HepG2 (cell line): ENCODE results near the gene ZNF770. TPM values are rescaled to one million over a fixed set of nuclear protein-coding genes. Genes with fewer than 3 reads are reported as not detected.
"Not testable (repeated sequence)": the region's sequence is repeated elsewhere in the genome, so short reads cannot be mapped to it uniquely, and the experiment has no call there.

Experiments
- ATAC-seq: fragments of 200-7000 bp; cut with Tn5 transposase; 3 replicates; pipeline ENCODE4 v1.9.1; 2020; ENCODE audit warnings: mild to moderate bottlenecking, moderate library complexity
- BruUV-seq: library from RNA; stranded (reverse); fragments of 400-500 nt; replicated peaks from 2 replicates; lab custom pipeline; 2021; lab: Mats Ljungman, UMichigan
- CTCF ChIA-PET: fragments of 300-600 bp; formaldehyde crosslinking; extraction: SDS; loops from one replicate; lab custom pipeline; 2021; ENCODE audit warnings: low total read pairs, inconsistent platforms, low intra/inter-chr PET ratio; lab: Yijun Ruan, JAX
- POLR2A ChIA-PET: fragments of 350-600 bp; sonication (Branson Sonifier 250); formaldehyde crosslinking; loops from one replicate; lab custom pipeline; 2020; ENCODE audit warnings: antibody characterized with exemption, inconsistent platforms; lab: Yijun Ruan, JAX
- DNase-seq: peaks from one replicate; pipeline ENCODE4 v3.0.0-alpha.2; 2015; ENCODE audit warnings: low spot score
- FAIRE-seq: peaks from 3 replicates; lab custom pipeline; 2011; peaks lifted over from hg19 to GRCh38; lab: Jason Lieb, UNC
- H2AFZ ChIP-seq: one replicate; pipeline ENCODE4 v1.6.1; 2011; ENCODE audit warnings: low read length, inconsistent platforms
- H3K27ac ChIP-seq: fragments of 300-600 bp; 3 replicates; pipeline ENCODE4 v1.8.0; 2011; ENCODE audit warnings: mixed run types, mild to moderate bottlenecking, mixed read lengths, low read length, inconsistent platforms; ENCODE audit not compliant: insufficient read depth; ENCODE audit errors: extremely low read length
- H3K27me3 ChIP-seq, 2 experiments: fragments of 200-600 bp in 1 of 2; 2 replicates in 1 of 2; 3 replicates in 1 of 2; pipeline versions ENCODE4 v1.6.0 to v1.8.0; 2011; ENCODE audit warnings: low read length in 2 of 2, mild to moderate bottlenecking in 2 of 2, moderate library complexity in 2 of 2, inconsistent platforms in 1 of 2; ENCODE audit not compliant: insufficient read depth in 2 of 2, control insufficient read depth in 1 of 2
- H3K36me3 ChIP-seq, 2 experiments: fragments of 200-600 bp in 1 of 2; replicated peaks in 1 of 2; 2 replicates in 1 of 2; 3 replicates in 1 of 2; pipeline versions ENCODE4 v1.5.1 to v1.8.0; 2011; ENCODE audit warnings: low read length in 2 of 2, inconsistent platforms in 1 of 2; ENCODE audit not compliant: insufficient read depth in 2 of 2, control insufficient read depth in 1 of 2
- H3K4me1 ChIP-seq: 2 replicates; pipeline ENCODE4 v1.5.1; 2012; ENCODE audit warnings: low read length, inconsistent platforms; ENCODE audit not compliant: insufficient read depth
- H3K4me2 ChIP-seq: 2 replicates; pipeline ENCODE4 v1.6.0; 2011; ENCODE audit warnings: low read depth, low read length, inconsistent platforms
- H3K4me3 ChIP-seq, 3 experiments: fragments of 200-600 bp in 1 of 3; sonication (generic), shearing (Covaris generic) in 1 of 3; replicated peaks in 1 of 3; 2 replicates each; pipeline ENCODE4 v1.5.1; 2011 to 2016; ENCODE audit warnings: low read length in 3 of 3, inconsistent platforms in 2 of 3, low read depth in 2 of 3, mild to moderate bottlenecking in 2 of 3, control low read depth in 1 of 3, mixed read lengths in 1 of 3; ENCODE audit not compliant: insufficient read depth in 1 of 3
- H3K79me2 ChIP-seq: one replicate; pipeline ENCODE4 v1.6.1; 2011; ENCODE audit warnings: low read length, inconsistent platforms; ENCODE audit not compliant: insufficient read depth
- H3K9ac ChIP-seq: 2 replicates; pipeline ENCODE4 v1.6.0; 2011; ENCODE audit warnings: mild to moderate bottlenecking, low read depth, low read length, inconsistent platforms; ENCODE audit not compliant: insufficient read depth
- H3K9me3 ChIP-seq: 2 replicates; pipeline ENCODE4 v1.5.1; 2012; ENCODE audit warnings: mild to moderate bottlenecking, low read length
- H4K20me1 ChIP-seq: 2 replicates; pipeline ENCODE4 v1.6.0; 2011; ENCODE audit warnings: inconsistent platforms, mild to moderate bottlenecking, low read length, moderate library complexity; ENCODE audit not compliant: insufficient read depth
- ESRRA ChIP-seq: sonication (generic); formaldehyde crosslinking; IDR thresholded peaks from 2 replicates; pipeline ENCODE4 v1.5.1; 2020; ENCODE audit warnings: mild to moderate bottlenecking, low read depth, missing genetic modification reagents
- MAFF ChIP-seq: IDR thresholded peaks from 2 replicates; pipeline ENCODE4 v1.6.1; 2011; ENCODE audit warnings: low read depth, low read length, improper control_type of control experiment
- MAFK ChIP-seq, 2 experiments: IDR thresholded peaks in 1 of 2; conservative IDR thresholded peaks in 1 of 2; 2 replicates each; pipeline ENCODE4 v1.6.1; 2011; ENCODE audit warnings: improper control_type of control experiment in 2 of 2, low read length in 2 of 2
- NFIB ChIP-seq: sonication (generic); formaldehyde crosslinking; IDR thresholded peaks from 2 replicates; pipeline ENCODE4 v1.9.0; 2021; ENCODE audit warnings: missing genetic modification reagents, mild to moderate bottlenecking, borderline replicate concordance
- RARG ChIP-seq: sonication (generic); formaldehyde crosslinking; IDR thresholded peaks from 2 replicates; pipeline ENCODE4 v1.4.0; 2020; ENCODE audit warnings: low read depth, mild to moderate bottlenecking, missing genetic modification reagents
- ZNF747 ChIP-seq: sonication (generic); formaldehyde crosslinking; IDR thresholded peaks from 2 replicates; pipeline ENCODE4 v1.8.1; 2023; ENCODE audit warnings: missing genetic modification reagents, mild to moderate bottlenecking, borderline replicate concordance
- ZSCAN20 ChIP-seq: sonication (generic); formaldehyde crosslinking; IDR thresholded peaks from 2 replicates; pipeline ENCODE4 v1.4.0; 2020; ENCODE audit warnings: missing genetic modification reagents, mild to moderate bottlenecking, borderline replicate concordance
- WGBS: methylation state at CpG from one replicate; pipeline ENCODE4 v1.1.6; 2017; ENCODE audit warnings: low lambda C conversion rate; 5-methylcytosine and 5-hydroxymethylcytosine counted together
- in situ Hi-C: cut with HindIII; loops from 2 replicates; pipeline ENCODE4 v1.10.0; 2017; ENCODE audit warnings: low pct_unique_long_range_greater_than_20kb; ENCODE audit not compliant: extremely low pct_ligation_motif_present
- intact Hi-C: fragments of 100-400 bp; cut with micrococcal nuclease; formaldehyde crosslinking; loops from one replicate; pipeline ENCODE4 v1.10.0; 2022; ENCODE audit not compliant: unreplicated experiment
- polyA plus RNA-seq, 8 experiments: library from polyadenylated mRNA; depleted of rRNA in 3 of 8; stranded (reverse) in 7 of 8; unstranded in 1 of 8; fragments of >200 nt; fragmentation: Illumina TruSeq in 4 of 8; extraction: Trizol in 4 of 8; gene quantifications; 2 replicates each; pipeline versions ENCODE4 v1.2.1 to v1.2.3, GENCODE V29; 2011 to 2016; ENCODE audit warnings: low read depth in 4 of 8, missing spikeins in 1 of 8, mixed read lengths in 1 of 8; ENCODE audit not compliant: insufficient read depth in 1 of 8
- total RNA-seq, 5 experiments: library from RNA; depleted of rRNA; stranded (reverse); fragments of >200 nt; fragmentation: Illumina TruSeq; extraction: Trizol; gene quantifications; 2 replicates each; pipeline ENCODE4 v1.2.3, GENCODE V29; 2016; ENCODE audit warnings: low read depth in 1 of 5
- TF ChIP-seq, protein P1 (sequence below): sonication (generic); formaldehyde crosslinking; IDR thresholded peaks from 2 replicates; pipeline ENCODE4 v1.5.0; 2020; ENCODE audit warnings: missing genetic modification reagents
- TF ChIP-seq, protein P2 (sequence below): IDR thresholded peaks from 2 replicates; pipeline ENCODE4 v1.6.1; 2018; ENCODE audit warnings: missing genetic modification reagents

The ZNF770 gene
- total and polyA plus RNA-seq, 2 of the 13 experiments (the other 11 are each of a cell fraction or from before 2014, with no cell fraction given): 15.5 to 33.1 TPM

DNA sequence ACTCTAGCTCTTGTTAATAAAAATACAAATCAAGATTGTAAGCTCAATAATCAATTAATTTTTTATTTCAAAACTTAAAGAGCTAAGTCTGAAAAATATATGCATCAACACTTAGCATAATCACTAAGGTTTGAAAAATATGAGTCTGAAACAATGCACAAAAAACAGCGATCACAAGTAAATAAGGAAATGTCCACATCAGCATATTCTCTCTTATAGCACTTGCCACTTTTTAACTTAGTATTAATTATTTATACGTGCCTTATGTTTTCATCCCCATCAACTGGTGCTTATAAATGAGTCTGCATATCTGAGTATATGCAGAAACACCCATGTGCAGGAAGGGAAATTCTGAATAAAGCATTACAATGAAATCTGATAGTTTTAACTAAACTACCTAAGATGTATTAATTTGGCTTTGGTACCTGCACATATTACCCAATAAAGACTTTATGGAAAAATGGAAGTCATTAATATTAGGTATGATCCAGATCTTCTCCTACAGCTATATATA, 46.8 kb downstream of the ZNF770 start:
- no TSS peak for BruUV-seq
- no peaks in the 10 kb centered on the region for H4K20me1 ChIP-seq
- H3K27ac ChIP-seq: no peak overlapping the region
- H3K27me3 ChIP-seq: no peaks in the 10 kb centered on the region
- H2AFZ ChIP-seq: no peak overlapping the region
- no peaks in the 10 kb centered on the region for H3K4me1 ChIP-seq
- H3K36me3 ChIP-seq: peaks cover 2 to 40% of the 10 kb centered on the region in 2 experiments
- in situ Hi-C loops: no loop called here
- TF ChIP-seq ZSCAN20 (no peak), MAFF (peak; percentile 84), MAFK (conservative IDR thresholded peaks at IDR 0.05 in 1 of 2, IDR thresholded peaks at IDR 0.05 in 1 of 2; ENCODE audit: low read length in 2 of 2) (peak; percentile 86 to 88)
- TF ChIP-seq, protein P1, sequence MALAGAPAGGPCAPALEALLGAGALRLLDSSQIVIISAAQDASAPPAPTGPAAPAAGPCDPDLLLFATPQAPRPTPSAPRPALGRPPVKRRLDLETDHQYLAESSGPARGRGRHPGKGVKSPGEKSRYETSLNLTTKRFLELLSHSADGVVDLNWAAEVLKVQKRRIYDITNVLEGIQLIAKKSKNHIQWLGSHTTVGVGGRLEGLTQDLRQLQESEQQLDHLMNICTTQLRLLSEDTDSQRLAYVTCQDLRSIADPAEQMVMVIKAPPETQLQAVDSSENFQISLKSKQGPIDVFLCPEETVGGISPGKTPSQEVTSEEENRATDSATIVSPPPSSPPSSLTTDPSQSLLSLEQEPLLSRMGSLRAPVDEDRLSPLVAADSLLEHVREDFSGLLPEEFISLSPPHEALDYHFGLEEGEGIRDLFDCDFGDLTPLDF: no peak
- TF ChIP-seq, all 625 proteins: peak for 2
- H3K4me3 ChIP-seq: no peak overlapping the region
- CTCF ChIA-PET: no interaction called here
- no peak overlapping the region for H3K9ac ChIP-seq
- H3K9me3 ChIP-seq: no peaks in the 10 kb centered on the region
- intact Hi-C loops: no loop called here
- POLR2A ChIA-PET: no interaction called here
- WGBS: 99% methylated on average over 2 of the region's 2 CpGs
- no peak overlapping the region for H3K4me2 ChIP-seq
- ATAC-seq (no peak), DNase-seq (no peak), FAIRE-seq (no peak)
- H3K79me2 ChIP-seq: no peaks in the 10 kb centered on the region

DNA sequence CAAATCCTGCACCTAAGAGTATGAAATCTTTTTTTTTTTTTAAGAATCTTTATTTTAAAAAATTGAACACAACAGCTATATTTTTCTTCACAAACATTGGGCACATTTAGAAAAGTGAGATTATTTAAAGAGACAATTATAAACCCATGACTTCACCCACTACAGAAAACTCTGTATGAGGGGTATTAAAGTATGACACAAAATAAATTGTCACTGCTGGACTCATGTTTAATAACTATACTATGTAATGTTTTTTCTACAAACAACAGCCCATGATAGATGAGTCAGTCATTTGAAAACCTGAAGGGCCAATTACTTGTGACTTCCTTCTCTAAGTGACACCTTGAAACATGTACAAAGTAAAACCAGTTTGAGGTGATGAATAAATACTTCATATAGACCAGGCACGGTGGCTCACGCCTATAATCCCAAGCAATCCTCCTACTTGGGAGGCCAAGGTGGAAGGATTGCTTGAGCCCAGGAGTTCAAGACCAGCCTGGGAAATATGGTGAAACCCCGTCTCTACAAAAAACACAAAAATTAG, 54.6 kb downstream of the ZNF770 start:
- POLR2A ChIA-PET: no interaction called here
- peaks cover 4 to 44% of the 10 kb centered on the region in 2 experiments for H3K36me3 ChIP-seq
- H3K27ac ChIP-seq: no peak overlapping the region
- no peaks in the 10 kb centered on the region for H4K20me1 ChIP-seq
- FAIRE-seq: no peak
- no peak overlapping the region for H3K4me3 ChIP-seq
- BruUV-seq: no TSS peak
- no peak overlapping the region for H2AFZ ChIP-seq
- intact Hi-C loops (no loop called here), in situ Hi-C loops (no loop called here)
- no peak for TF ChIP-seq RARG (CRISPR knock-in tag)
- TF ChIP-seq ESRRA: no peak
- no peak for TF ChIP-seq ZNF747 (CRISPR knock-in tag)
- TF ChIP-seq, protein P2, sequence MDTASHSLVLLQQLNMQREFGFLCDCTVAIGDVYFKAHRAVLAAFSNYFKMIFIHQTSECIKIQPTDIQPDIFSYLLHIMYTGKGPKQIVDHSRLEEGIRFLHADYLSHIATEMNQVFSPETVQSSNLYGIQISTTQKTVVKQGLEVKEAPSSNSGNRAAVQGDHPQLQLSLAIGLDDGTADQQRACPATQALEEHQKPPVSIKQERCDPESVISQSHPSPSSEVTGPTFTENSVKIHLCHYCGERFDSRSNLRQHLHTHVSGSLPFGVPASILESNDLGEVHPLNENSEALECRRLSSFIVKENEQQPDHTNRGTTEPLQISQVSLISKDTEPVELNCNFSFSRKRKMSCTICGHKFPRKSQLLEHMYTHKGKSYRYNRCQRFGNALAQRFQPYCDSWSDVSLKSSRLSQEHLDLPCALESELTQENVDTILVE (CRISPR knock-in tag): no peak
- no peak for TF ChIP-seq NFIB
- 91% methylated on average over 3 of the region's 3 CpGs for WGBS
- no peaks in the 10 kb centered on the region for H3K27me3 ChIP-seq
- H3K4me2 ChIP-seq: no peak overlapping the region
- no peaks in the 10 kb centered on the region for H3K4me1 ChIP-seq
- ATAC-seq: no peak
- H3K9me3 ChIP-seq: no peaks in the 10 kb centered on the region
- H3K79me2 ChIP-seq: no peaks in the 10 kb centered on the region
- H3K9ac ChIP-seq: no peak overlapping the region
- no peak for DNase-seq
- CTCF ChIA-PET: no interaction called here

DNA sequence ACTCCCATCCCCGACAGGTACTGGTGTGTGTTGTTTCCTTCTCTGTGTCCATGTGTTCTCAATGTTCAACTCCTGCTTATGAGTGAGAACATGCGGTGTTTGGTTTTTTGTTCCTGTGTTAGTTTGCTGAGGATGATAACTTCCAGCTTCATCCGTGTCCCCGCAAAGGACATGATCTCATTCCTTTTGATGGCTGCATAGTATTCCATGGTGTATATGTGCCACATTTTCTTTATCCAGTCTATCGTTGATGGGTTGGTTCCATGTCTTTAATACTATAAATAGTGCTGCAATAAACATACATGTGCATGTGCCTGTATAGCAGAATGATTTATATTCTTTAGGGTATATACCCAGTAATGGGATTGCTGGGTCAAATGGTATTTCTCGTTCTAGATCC, 59.7 kb downstream of the ZNF770 start:
- 99% methylated on average over 6 of the region's 6 CpGs for WGBS
- H3K79me2 ChIP-seq, H3K4me1 ChIP-seq, H2AFZ ChIP-seq, CTCF ChIA-PET, H3K9ac ChIP-seq, BruUV-seq, H3K9me3 ChIP-seq, FAIRE-seq, ATAC-seq, H3K4me3 ChIP-seq, H3K27ac ChIP-seq, DNase-seq, H3K27me3 ChIP-seq, in situ Hi-C loops, H4K20me1 ChIP-seq, POLR2A ChIA-PET, H3K4me2 ChIP-seq, intact Hi-C loops: not testable (repeated sequence)
- peaks cover 6 to 42% of the 10 kb centered on the region in 2 experiments for H3K36me3 ChIP-seq
